BE2C (cell line): ENCODE data around the gene OTUD4.

ENCODE experiments used
- DNase-seq: peaks from one replicate; pipeline ENCODE4 v3.0.0-alpha.2; 2020
- H3K27me3 ChIP-seq: fragments of 250-450 bp; sonication (Bioruptor Pico); 2 replicates; pipeline ENCODE4 v1.5.1; 2020; ENCODE audit warnings: mild to moderate bottlenecking
- H3K36me3 ChIP-seq: fragments of 250-450 bp; sonication (Bioruptor Pico); 2 replicates; pipeline ENCODE4 v1.5.1; 2020; ENCODE audit warnings: mild to moderate bottlenecking
- H3K4me1 ChIP-seq: fragments of 250-450 bp; sonication (Bioruptor Pico); 2 replicates; pipeline ENCODE4 v1.5.1; 2020
- H3K4me3 ChIP-seq: 2 replicates; pipeline ENCODE4 v1.5.1; 2011; ENCODE audit warnings: low read depth, low read length
- H3K9me3 ChIP-seq: fragments of 250-450 bp; sonication (Bioruptor Pico); 2 replicates; pipeline ENCODE4 v1.5.1; 2020
- TF ChIP-seq, protein P1 (sequence below): IDR thresholded peaks from 2 replicates; pipeline ENCODE4 v1.5.1; 2012; ENCODE audit warnings: mild to moderate bottlenecking, low read depth, low read length

Gene OTUD4

DNA sequence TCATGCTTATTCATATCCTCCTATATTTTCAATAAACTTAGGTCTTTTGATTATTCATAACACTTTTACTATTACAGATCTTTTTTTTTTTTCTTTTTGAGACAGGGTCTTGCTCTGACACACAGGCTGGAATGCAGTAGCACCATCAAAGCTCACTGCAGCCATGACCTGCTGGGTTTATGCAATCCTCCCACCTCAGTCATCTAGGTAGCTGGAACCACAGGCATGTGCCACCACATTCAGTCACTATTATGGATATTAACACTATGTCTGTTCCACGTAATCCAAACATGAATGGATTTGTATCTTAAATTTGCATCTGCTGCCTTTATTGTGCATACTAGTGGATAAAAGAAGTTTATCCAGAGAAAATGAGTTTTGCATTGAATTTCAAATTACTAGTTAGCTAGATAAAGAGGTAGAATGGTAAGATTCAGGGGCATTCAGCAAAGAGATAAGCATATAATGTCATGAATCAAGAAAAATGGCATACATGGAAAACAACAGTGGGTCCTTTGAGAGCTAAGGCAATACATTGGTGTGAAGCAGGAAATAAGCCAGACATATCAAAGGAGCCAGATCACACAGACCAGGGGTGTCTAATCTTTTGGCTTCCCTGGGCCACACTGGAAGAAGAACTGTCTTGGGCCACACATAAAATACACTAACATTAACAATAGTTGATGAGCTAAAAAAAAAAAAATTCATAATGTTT, 96.3 kb downstream of the OTUD4 start:
- DNase-seq = no peak

More for the DNA sequence above, 96.3 kb downstream of the OTUD4 start:
- Histone ChIP-seq H3K9me3 (no peaks in the 10 kb centered on the region), H3K4me3 (no peak overlapping the region), H3K4me1 (no peaks in the 10 kb centered on the region), H3K27me3 (no peaks in the 10 kb centered on the region), H3K36me3 (peaks cover 18% of the 10 kb centered on the region)
- TF ChIP-seq, protein P1, sequence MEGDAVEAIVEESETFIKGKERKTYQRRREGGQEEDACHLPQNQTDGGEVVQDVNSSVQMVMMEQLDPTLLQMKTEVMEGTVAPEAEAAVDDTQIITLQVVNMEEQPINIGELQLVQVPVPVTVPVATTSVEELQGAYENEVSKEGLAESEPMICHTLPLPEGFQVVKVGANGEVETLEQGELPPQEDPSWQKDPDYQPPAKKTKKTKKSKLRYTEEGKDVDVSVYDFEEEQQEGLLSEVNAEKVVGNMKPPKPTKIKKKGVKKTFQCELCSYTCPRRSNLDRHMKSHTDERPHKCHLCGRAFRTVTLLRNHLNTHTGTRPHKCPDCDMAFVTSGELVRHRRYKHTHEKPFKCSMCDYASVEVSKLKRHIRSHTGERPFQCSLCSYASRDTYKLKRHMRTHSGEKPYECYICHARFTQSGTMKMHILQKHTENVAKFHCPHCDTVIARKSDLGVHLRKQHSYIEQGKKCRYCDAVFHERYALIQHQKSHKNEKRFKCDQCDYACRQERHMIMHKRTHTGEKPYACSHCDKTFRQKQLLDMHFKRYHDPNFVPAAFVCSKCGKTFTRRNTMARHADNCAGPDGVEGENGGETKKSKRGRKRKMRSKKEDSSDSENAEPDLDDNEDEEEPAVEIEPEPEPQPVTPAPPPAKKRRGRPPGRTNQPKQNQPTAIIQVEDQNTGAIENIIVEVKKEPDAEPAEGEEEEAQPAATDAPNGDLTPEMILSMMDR = no peak
